ENCODE data around the gene ANKRD13C.
A peak's percentile ranks its signal among the peaks of the same experiment; 100 is the strongest.

ANKRD13C gene

DNA sequence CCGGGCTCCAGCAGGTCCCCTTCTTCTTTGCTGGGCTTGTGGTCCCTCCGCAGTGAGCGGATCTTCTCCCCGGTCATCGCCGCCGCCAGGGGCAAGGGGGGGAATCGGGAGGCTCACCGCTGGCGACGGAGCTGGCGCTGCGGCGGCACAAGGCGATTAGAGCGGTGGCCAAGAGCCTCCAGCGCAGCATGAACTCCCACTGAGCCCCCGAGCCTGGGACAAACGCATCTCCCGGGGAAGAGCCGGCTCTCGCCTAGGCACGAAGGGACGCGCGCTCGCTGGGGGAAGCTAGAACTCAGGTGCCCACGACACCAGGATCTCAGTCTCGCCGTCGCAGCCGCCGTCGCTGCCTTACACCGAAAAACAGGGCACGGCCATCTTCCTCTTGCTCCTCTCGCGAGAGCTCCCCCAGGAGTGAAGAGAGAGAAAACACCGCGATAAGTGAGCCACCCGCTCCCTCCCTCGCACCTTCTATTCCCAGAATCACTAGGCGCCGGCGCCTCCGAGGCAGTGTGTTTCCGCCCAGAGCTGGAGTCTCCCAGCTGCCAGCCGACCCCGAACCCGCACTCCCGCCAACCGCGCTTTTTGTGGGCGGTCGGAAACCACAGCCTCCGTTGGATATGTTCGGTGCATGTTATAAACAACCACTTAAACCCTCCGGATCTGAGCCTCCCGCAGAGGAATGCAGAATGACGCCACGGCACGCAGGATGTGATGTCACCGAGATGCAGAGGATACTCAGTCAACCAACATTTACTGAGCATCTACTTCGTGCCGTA, at the start of gene ANKRD13C (continued):
- TF ChIP-seq, protein P1, sequence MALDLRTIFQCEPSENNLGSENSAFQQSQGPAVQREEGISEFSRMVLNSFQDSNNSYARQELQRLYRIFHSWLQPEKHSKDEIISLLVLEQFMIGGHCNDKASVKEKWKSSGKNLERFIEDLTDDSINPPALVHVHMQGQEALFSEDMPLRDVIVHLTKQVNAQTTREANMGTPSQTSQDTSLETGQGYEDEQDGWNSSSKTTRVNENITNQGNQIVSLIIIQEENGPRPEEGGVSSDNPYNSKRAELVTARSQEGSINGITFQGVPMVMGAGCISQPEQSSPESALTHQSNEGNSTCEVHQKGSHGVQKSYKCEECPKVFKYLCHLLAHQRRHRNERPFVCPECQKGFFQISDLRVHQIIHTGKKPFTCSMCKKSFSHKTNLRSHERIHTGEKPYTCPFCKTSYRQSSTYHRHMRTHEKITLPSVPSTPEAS (tag by site-specific recombination; IDR thresholded peaks at IDR 0.05): no peak
- TF ChIP-seq ZNF76 (tag by site-specific recombination; IDR thresholded peaks at IDR 0.05; ENCODE audit: borderline replicate concordance, low read depth): peak; percentile 84
- peak; percentile 63 for TF ChIP-seq ZNF600 (tag by site-specific recombination; IDR thresholded peaks at IDR 0.05)
- TF ChIP-seq, protein P2, sequence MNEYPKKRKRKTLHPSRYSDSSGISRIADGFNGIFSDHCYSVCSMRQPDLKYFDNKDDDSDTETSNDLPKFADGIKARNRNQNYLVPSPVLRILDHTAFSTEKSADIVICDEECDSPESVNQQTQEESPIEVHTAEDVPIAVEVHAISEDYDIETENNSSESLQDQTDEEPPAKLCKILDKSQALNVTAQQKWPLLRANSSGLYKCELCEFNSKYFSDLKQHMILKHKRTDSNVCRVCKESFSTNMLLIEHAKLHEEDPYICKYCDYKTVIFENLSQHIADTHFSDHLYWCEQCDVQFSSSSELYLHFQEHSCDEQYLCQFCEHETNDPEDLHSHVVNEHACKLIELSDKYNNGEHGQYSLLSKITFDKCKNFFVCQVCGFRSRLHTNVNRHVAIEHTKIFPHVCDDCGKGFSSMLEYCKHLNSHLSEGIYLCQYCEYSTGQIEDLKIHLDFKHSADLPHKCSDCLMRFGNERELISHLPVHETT (tag by site-specific recombination; IDR thresholded peaks at IDR 0.05): peak; percentile 73
- TF ChIP-seq, protein P3, sequence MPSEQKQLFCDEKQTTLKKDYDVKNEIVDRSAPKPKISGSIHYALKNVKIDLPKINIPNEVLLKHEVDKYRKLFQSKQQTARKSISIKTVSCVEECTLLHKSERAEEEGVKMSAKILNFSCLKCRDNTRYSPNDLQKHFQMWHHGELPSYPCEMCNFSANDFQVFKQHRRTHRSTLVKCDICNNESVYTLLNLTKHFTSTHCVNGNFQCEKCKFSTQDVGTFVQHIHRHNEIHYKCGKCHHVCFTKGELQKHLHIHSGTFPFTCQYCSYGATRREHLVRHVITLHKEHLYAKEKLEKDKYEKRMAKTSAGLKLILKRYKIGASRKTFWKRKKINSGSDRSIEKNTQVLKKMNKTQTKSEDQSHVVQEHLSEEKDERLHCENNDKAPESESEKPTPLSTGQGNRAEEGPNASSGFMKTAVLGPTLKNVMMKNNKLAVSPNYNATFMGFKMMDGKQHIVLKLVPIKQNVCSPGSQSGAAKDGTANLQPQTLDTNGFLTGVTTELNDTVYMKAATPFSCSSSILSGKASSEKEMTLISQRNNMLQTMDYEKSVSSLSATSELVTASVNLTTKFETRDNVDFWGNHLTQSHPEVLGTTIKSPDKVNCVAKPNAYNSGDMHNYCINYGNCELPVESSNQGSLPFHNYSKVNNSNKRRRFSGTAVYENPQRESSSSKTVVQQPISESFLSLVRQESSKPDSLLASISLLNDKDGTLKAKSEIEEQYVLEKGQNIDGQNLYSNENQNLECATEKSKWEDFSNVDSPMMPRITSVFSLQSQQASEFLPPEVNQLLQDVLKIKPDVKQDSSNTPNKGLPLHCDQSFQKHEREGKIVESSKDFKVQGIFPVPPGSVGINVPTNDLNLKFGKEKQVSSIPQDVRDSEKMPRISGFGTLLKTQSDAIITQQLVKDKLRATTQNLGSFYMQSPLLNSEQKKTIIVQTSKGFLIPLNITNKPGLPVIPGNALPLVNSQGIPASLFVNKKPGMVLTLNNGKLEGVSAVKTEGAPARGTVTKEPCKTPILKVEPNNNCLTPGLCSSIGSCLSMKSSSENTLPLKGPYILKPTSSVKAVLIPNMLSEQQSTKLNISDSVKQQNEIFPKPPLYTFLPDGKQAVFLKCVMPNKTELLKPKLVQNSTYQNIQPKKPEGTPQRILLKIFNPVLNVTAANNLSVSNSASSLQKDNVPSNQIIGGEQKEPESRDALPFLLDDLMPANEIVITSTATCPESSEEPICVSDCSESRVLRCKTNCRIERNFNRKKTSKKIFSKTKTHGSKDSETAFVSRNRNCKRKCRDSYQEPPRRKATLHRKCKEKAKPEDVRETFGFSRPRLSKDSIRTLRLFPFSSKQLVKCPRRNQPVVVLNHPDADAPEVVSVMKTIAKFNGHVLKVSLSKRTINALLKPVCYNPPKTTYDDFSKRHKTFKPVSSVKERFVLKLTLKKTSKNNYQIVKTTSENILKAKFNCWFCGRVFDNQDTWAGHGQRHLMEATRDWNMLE (tag by site-specific recombination; conservative IDR thresholded peaks at IDR 0.05; ENCODE audit: low read depth): peak; percentile 60; the same call in 1 of the 2 replicates
- no peak for TF ChIP-seq ZNF48 (tag by site-specific recombination; IDR thresholded peaks at IDR 0.05)
- peak; percentile 83 for TF ChIP-seq ZEB2 (tag by site-specific recombination; IDR thresholded peaks at IDR 0.05)
- TF ChIP-seq GLIS2 (tag by site-specific recombination; IDR thresholded peaks at IDR 0.05): peak; percentile 61
- TF ChIP-seq, protein P4, sequence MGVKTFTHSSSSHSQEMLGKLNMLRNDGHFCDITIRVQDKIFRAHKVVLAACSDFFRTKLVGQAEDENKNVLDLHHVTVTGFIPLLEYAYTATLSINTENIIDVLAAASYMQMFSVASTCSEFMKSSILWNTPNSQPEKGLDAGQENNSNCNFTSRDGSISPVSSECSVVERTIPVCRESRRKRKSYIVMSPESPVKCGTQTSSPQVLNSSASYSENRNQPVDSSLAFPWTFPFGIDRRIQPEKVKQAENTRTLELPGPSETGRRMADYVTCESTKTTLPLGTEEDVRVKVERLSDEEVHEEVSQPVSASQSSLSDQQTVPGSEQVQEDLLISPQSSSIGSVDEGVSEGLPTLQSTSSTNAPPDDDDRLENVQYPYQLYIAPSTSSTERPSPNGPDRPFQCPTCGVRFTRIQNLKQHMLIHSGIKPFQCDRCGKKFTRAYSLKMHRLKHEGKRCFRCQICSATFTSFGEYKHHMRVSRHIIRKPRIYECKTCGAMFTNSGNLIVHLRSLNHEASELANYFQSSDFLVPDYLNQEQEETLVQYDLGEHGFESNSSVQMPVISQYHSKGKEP (tag by site-specific recombination; IDR thresholded peaks at IDR 0.05): no peak
- TF ChIP-seq, protein P5, sequence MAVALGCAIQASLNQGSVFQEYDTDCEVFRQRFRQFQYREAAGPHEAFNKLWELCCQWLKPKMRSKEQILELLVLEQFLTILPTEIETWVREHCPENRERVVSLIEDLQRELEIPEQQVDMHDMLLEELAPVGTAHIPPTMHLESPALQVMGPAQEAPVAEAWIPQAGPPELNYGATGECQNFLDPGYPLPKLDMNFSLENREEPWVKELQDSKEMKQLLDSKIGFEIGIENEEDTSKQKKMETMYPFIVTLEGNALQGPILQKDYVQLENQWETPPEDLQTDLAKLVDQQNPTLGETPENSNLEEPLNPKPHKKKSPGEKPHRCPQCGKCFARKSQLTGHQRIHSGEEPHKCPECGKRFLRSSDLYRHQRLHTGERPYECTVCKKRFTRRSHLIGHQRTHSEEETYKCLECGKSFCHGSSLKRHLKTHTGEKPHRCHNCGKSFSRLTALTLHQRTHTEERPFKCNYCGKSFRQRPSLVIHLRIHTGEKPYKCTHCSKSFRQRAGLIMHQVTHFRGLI (tag by site-specific recombination; IDR thresholded peaks at IDR 0.05): 0 out of 2 replicates have a peak, but pooled peaks have one; percentile 11
- TF ChIP-seq, protein P6, sequence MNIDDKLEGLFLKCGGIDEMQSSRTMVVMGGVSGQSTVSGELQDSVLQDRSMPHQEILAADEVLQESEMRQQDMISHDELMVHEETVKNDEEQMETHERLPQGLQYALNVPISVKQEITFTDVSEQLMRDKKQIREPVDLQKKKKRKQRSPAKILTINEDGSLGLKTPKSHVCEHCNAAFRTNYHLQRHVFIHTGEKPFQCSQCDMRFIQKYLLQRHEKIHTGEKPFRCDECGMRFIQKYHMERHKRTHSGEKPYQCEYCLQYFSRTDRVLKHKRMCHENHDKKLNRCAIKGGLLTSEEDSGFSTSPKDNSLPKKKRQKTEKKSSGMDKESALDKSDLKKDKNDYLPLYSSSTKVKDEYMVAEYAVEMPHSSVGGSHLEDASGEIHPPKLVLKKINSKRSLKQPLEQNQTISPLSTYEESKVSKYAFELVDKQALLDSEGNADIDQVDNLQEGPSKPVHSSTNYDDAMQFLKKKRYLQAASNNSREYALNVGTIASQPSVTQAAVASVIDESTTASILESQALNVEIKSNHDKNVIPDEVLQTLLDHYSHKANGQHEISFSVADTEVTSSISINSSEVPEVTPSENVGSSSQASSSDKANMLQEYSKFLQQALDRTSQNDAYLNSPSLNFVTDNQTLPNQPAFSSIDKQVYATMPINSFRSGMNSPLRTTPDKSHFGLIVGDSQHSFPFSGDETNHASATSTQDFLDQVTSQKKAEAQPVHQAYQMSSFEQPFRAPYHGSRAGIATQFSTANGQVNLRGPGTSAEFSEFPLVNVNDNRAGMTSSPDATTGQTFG (tag by site-specific recombination; IDR thresholded peaks at IDR 0.05; ENCODE audit: borderline replicate concordance): no peak
- TF ChIP-seq PRDM1 (tag by site-specific recombination; IDR thresholded peaks at IDR 0.05): peak; percentile 58
- peak; percentile 79; the same call in 1 of the 2 replicates for TF ChIP-seq ZNF561 (tag by site-specific recombination; IDR thresholded peaks at IDR 0.05; ENCODE audit: borderline replicate concordance)
- peak; percentile 84 for TF ChIP-seq ZXDB (tag by site-specific recombination; IDR thresholded peaks at IDR 0.05)
- TF ChIP-seq ZNF585B (tag by site-specific recombination; IDR thresholded peaks at IDR 0.05): no peak
- TF ChIP-seq ZFHX2 (tag by site-specific recombination; conservative IDR thresholded peaks at IDR 0.05): peak; percentile 82
- peak; percentile 100 for TF ChIP-seq ZBTB21 (tag by site-specific recombination; IDR thresholded peaks at IDR 0.05)
- no peak for TF ChIP-seq ZNF266 (tag by site-specific recombination; IDR thresholded peaks at IDR 0.05; ENCODE audit: low read depth)
- TF ChIP-seq, protein P7, sequence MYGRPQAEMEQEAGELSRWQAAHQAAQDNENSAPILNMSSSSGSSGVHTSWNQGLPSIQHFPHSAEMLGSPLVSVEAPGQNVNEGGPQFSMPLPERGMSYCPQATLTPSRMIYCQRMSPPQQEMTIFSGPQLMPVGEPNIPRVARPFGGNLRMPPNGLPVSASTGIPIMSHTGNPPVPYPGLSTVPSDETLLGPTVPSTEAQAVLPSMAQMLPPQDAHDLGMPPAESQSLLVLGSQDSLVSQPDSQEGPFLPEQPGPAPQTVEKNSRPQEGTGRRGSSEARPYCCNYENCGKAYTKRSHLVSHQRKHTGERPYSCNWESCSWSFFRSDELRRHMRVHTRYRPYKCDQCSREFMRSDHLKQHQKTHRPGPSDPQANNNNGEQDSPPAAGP (tag by site-specific recombination; IDR thresholded peaks at IDR 0.05): peak; percentile 56; the same call in 1 of the 2 replicates
- no peak for TF ChIP-seq SALL2 (tag by site-specific recombination; IDR thresholded peaks at IDR 0.05; ENCODE audit: borderline replicate concordance)
- TF ChIP-seq, protein P8, sequence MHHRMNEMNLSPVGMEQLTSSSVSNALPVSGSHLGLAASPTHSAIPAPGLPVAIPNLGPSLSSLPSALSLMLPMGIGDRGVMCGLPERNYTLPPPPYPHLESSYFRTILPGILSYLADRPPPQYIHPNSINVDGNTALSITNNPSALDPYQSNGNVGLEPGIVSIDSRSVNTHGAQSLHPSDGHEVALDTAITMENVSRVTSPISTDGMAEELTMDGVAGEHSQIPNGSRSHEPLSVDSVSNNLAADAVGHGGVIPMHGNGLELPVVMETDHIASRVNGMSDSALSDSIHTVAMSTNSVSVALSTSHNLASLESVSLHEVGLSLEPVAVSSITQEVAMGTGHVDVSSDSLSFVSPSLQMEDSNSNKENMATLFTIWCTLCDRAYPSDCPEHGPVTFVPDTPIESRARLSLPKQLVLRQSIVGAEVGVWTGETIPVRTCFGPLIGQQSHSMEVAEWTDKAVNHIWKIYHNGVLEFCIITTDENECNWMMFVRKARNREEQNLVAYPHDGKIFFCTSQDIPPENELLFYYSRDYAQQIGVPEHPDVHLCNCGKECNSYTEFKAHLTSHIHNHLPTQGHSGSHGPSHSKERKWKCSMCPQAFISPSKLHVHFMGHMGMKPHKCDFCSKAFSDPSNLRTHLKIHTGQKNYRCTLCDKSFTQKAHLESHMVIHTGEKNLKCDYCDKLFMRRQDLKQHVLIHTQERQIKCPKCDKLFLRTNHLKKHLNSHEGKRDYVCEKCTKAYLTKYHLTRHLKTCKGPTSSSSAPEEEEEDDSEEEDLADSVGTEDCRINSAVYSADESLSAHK (tag by site-specific recombination; IDR thresholded peaks at IDR 0.05): peak; percentile 53
